CD4-positive, CD25-positive, alpha-beta regulatory T cell (primary cell): ENCODE measurements around the gene CAPN13. TPM values are rescaled to one million over a fixed set of nuclear protein-coding genes. Genes with fewer than 3 reads are reported as not detected.
"Not testable (repeated sequence)": the region's sequence is repeated elsewhere in the genome, so short reads cannot be mapped to it uniquely, and the experiment has no call there.

Source experiments
- ATAC-seq, 2 donors: fragments of 150-1000 bp; cut with Tn5 transposase; one replicate each; pipeline ENCODE4 v1.10.0; 2021; ENCODE audit warnings: low read depth in 2 of 2, moderate number of reproducible peaks in 2 of 2, moderate library complexity in 1 of 2
- DNase-seq, 3 donors: peaks; one replicate each; pipeline versions ENCODE4 v3.0.0 to v3.0.0-alpha.2; 2012 to 2022; ENCODE audit warnings: mixed read lengths in 1 of 3
- H3K27ac ChIP-seq: one replicate; pipeline ENCODE4 v1.7.0; 2013; ENCODE audit warnings: mild to moderate bottlenecking, low read length; ENCODE audit not compliant: insufficient read depth, poor library complexity, severe bottlenecking
- H3K27me3 ChIP-seq: one replicate; pipeline ENCODE4 v1.7.0; 2013; ENCODE audit warnings: low read length; ENCODE audit not compliant: control insufficient read depth, insufficient read depth
- H3K36me3 ChIP-seq: one replicate; pipeline ENCODE4 v1.7.0; 2013; ENCODE audit warnings: mild to moderate bottlenecking, low read length, moderate library complexity; ENCODE audit not compliant: control insufficient read depth, insufficient read depth
- H3K4me1 ChIP-seq: 2 replicates; pipeline ENCODE4 v1.7.0; 2013; ENCODE audit warnings: mild to moderate bottlenecking, low read length; ENCODE audit not compliant: insufficient read depth, control insufficient read depth, poor library complexity, severe bottlenecking
- H3K4me3 ChIP-seq: one replicate; pipeline ENCODE4 v1.7.0; 2013; ENCODE audit warnings: low read depth, mild to moderate bottlenecking, low read length, moderate library complexity
- H3K9me3 ChIP-seq, 2 experiments: 1 replicate in 1 of 2; 2 replicates in 1 of 2; pipeline ENCODE4 v1.7.0; 2013; ENCODE audit warnings: low read length in 2 of 2, mild to moderate bottlenecking in 1 of 2, moderate library complexity in 1 of 2; ENCODE audit not compliant: control insufficient read depth in 2 of 2
- H3K27ac Mint-ChIP-seq, 3 donors: one replicate each; pipeline ENCODE4 v1.8.0; 2020 to 2022; ENCODE audit warnings: mild to moderate bottlenecking in 3 of 3, mixed read lengths in 3 of 3, moderate library complexity in 2 of 3
- H3K27me3 Mint-ChIP-seq: one replicate; pipeline ENCODE4 v1.8.0; 2022; ENCODE audit warnings: mild to moderate bottlenecking, mixed read lengths
- H3K36me3 Mint-ChIP-seq: one replicate; pipeline ENCODE4 v1.8.0; 2020; ENCODE audit warnings: mixed read lengths
- H3K4me1 Mint-ChIP-seq, 4 donors: one replicate each; pipeline ENCODE4 v1.8.0; 2020 to 2022; ENCODE audit warnings: mixed read lengths in 4 of 4, mild to moderate bottlenecking in 1 of 4
- H3K4me3 Mint-ChIP-seq, 4 donors: one replicate each; pipeline ENCODE4 v1.8.0; 2020 to 2022; ENCODE audit warnings: mild to moderate bottlenecking in 4 of 4, mixed read lengths in 4 of 4, moderate library complexity in 3 of 4
- H3K9me3 Mint-ChIP-seq, 7 donors: one replicate each; pipeline ENCODE4 v1.8.0; 2020 to 2022; ENCODE audit warnings: mixed read lengths in 7 of 7, mild to moderate bottlenecking in 3 of 7, moderate library complexity in 2 of 7
- polyA plus RNA-seq, 4 donors: library from polyadenylated mRNA; unstranded; fragments of 300-500 nt; fragmentation: Illumina TruSeq; gene quantifications; one replicate each; pipeline ENCODE4 v1.2.3, GENCODE V29; 2021
- total RNA-seq: library from RNA; stranded (reverse); gene quantifications from one replicate; pipeline ENCODE4 v1.2.3, GENCODE V29; 2022

Gene CAPN13
- total and polyA plus RNA-seq, 5 donors from 2014 or later: not detected

GRCh38 chr2:30704309-30705020 is 102.8 kb downstream of the CAPN13 start:
- Histone ChIP-seq H3K36me3 (no peaks in the 10 kb centered on the region), H3K9me3 (peaks cover 21 to 25% of the 10 kb centered on the region in 2 experiments), H3K27ac (no peak overlapping the region), H3K4me3 (no peak overlapping the region), H3K27me3 (peaks cover 5% of the 10 kb centered on the region), H3K4me1 (no peaks in the 10 kb centered on the region)
- Mint-ChIP-seq H3K4me1 (peaks cover 0 to 5% (median 2%) of the 10 kb centered on the region in 4 donors), H3K27ac (no peak overlapping the region), H3K9me3 (peaks cover 1 to 17% (median 12%) of the 10 kb centered on the region in 7 donors), H3K36me3 (no peaks in the 10 kb centered on the region), H3K27me3 (peaks cover 32% of the 10 kb centered on the region), H3K4me3 (no peak overlapping the region)
- ATAC-seq (no peak), DNase-seq (no peak)

GRCh38 chr2:30702694-30703093 is 104.6 kb downstream of the CAPN13 start:
- Histone ChIP-seq H3K27me3 (peaks cover 5% of the 10 kb centered on the region), H3K36me3 (no peaks in the 10 kb centered on the region), H3K4me3 (no peak overlapping the region), H3K9me3 (peaks cover 21 to 25% of the 10 kb centered on the region in 2 experiments), H3K4me1 (no peaks in the 10 kb centered on the region), H3K27ac (no peak overlapping the region)
- peaks cover 1 to 18% (median 12%) of the 10 kb centered on the region in 7 donors for H3K9me3 Mint-ChIP-seq
- peaks cover 30% of the 10 kb centered on the region for H3K27me3 Mint-ChIP-seq
- no peak overlapping the region for H3K27ac Mint-ChIP-seq
- no peak for DNase-seq
- H3K36me3 Mint-ChIP-seq: no peaks in the 10 kb centered on the region
- no peak for ATAC-seq
- no peak overlapping the region for H3K4me3 Mint-ChIP-seq
- peaks cover 0 to 5% (median 2%) of the 10 kb centered on the region in 4 donors for H3K4me1 Mint-ChIP-seq

- Histone ChIP-seq H3K4me3 (no peak overlapping the region), H3K36me3 (no peaks in the 10 kb centered on the region), H3K27ac (no peak overlapping the region), H3K4me1 (no peaks in the 10 kb centered on the region), H3K9me3 (peaks cover 21 to 25% of the 10 kb centered on the region in 2 experiments), H3K27me3 (peaks cover 5% of the 10 kb centered on the region)
- Mint-ChIP-seq H3K36me3 (no peaks in the 10 kb centered on the region), H3K27ac (no peak overlapping the region), H3K4me3 (no peak overlapping the region), H3K9me3 (peaks cover 1 to 18% (median 10%) of the 10 kb centered on the region in 7 donors), H3K27me3 (peaks cover 32% of the 10 kb centered on the region), H3K4me1 (peaks cover 0 to under 1% (median 0%) of the 10 kb centered on the region in 4 donors)
- no peak for DNase-seq
- ATAC-seq: no peak
Observed at GRCh38 chr2:30701782-30702181, 105.5 kb downstream of the CAPN13 start.

GRCh38 chr2:30697242-30698103 is 109.8 kb downstream of the CAPN13 start:
- Mint-ChIP-seq H3K9me3 (peaks cover 1 to 12% (median 8%) of the 10 kb centered on the region in 7 donors), H3K27me3 (peaks cover 25% of the 10 kb centered on the region)
- not testable (repeated sequence) for ATAC-seq, H3K4me1 ChIP-seq, H3K4me3 ChIP-seq, DNase-seq, H3K4me1 Mint-ChIP-seq, H3K27ac ChIP-seq, H3K36me3 Mint-ChIP-seq, H3K27me3 ChIP-seq, H3K36me3 ChIP-seq, H3K4me3 Mint-ChIP-seq, H3K27ac Mint-ChIP-seq
- H3K9me3 ChIP-seq: peaks cover 14 to 15% of the 10 kb centered on the region in 2 experiments

DNA sequence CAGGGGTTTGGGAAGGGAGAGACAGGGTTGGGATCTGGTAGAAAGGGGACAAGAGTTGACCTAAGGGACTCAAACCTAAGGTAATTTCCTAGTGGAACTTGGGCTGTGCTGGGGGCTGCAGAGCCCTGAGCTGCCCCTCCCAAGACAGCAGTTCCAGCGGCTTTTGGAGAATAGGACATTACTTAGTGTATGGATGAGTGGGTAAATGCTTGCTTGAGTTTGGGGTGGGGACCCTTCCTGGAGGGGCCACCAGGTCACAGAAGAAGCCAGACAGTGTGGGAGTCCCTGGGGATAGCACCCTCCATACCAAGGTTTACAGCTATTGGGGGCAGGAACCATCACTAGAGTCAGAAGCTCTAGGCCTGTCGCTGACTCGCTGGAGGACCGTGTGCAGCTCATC is 111.5 kb downstream of the CAPN13 start:
- Mint-ChIP-seq H3K27me3 (peaks cover 15% of the 10 kb centered on the region), H3K4me1 (no peaks in the 10 kb centered on the region), H3K9me3 (peaks cover 0 to 2% (median 0%) of the 10 kb centered on the region in 7 donors), H3K36me3 (no peaks in the 10 kb centered on the region), H3K27ac (no peak overlapping the region), H3K4me3 (no peak overlapping the region)
- ATAC-seq (no peak), DNase-seq (no peak)
- Histone ChIP-seq H3K4me1 (no peaks in the 10 kb centered on the region), H3K9me3 (peaks cover 0 to under 1% of the 10 kb centered on the region in 2 experiments), H3K36me3 (no peaks in the 10 kb centered on the region), H3K27me3 (peaks cover 2% of the 10 kb centered on the region), H3K4me3 (no peak overlapping the region), H3K27ac (no peak overlapping the region)

GRCh38 chr2:30694286-30695055 is 112.8 kb downstream of the CAPN13 start:
- no peak overlapping the region for H3K27ac ChIP-seq
- no peaks in the 10 kb centered on the region for H3K4me1 Mint-ChIP-seq
- no peak overlapping the region for H3K4me3 Mint-ChIP-seq
- no peaks in the 10 kb centered on the region for H3K36me3 ChIP-seq
- H3K27ac Mint-ChIP-seq: no peak overlapping the region
- no peaks in the 10 kb centered on the region for H3K4me1 ChIP-seq
- DNase-seq: no peak
- no peaks in the 10 kb centered on the region for H3K36me3 Mint-ChIP-seq
- no peak for ATAC-seq
- H3K27me3 Mint-ChIP-seq: peaks cover 7% of the 10 kb centered on the region
- peaks cover 2% of the 10 kb centered on the region for H3K27me3 ChIP-seq
- no peak overlapping the region for H3K4me3 ChIP-seq
- H3K9me3 Mint-ChIP-seq: peaks cover 0 to 1% (median 0%) of the 10 kb centered on the region in 7 donors
- H3K9me3 ChIP-seq: no peaks in the 10 kb centered on the region

GRCh38 chr2:30693821-30694281 is 113.4 kb downstream of the CAPN13 start:
- peaks cover 7% of the 10 kb centered on the region for H3K27me3 Mint-ChIP-seq
- Histone ChIP-seq H3K4me3 (no peak overlapping the region), H3K27ac (no peak overlapping the region), H3K9me3 (no peaks in the 10 kb centered on the region), H3K36me3 (no peaks in the 10 kb centered on the region), H3K27me3 (peaks cover 2% of the 10 kb centered on the region), H3K4me1 (no peaks in the 10 kb centered on the region)
- ATAC-seq (no peak), DNase-seq (no peak)
- no peaks in the 10 kb centered on the region for H3K36me3 Mint-ChIP-seq
- H3K27ac Mint-ChIP-seq: no peak overlapping the region
- H3K9me3 Mint-ChIP-seq: peaks cover 0 to 1% (median 0%) of the 10 kb centered on the region in 7 donors
- no peaks in the 10 kb centered on the region for H3K4me1 Mint-ChIP-seq
- no peak overlapping the region for H3K4me3 Mint-ChIP-seq
